T-helper 22 cell (primary cell): ENCODE results near the gene WDR64.
"Not testable (repeated sequence)": the region's sequence is repeated elsewhere in the genome, so short reads cannot be mapped to it uniquely, and the experiment has no call there.

Experiments used
- DNase-seq: peaks from one replicate; pipeline ENCODE4 v3.0.0-alpha.2; 2020; ENCODE audit warnings: low read depth

Gene WDR64

DNA sequence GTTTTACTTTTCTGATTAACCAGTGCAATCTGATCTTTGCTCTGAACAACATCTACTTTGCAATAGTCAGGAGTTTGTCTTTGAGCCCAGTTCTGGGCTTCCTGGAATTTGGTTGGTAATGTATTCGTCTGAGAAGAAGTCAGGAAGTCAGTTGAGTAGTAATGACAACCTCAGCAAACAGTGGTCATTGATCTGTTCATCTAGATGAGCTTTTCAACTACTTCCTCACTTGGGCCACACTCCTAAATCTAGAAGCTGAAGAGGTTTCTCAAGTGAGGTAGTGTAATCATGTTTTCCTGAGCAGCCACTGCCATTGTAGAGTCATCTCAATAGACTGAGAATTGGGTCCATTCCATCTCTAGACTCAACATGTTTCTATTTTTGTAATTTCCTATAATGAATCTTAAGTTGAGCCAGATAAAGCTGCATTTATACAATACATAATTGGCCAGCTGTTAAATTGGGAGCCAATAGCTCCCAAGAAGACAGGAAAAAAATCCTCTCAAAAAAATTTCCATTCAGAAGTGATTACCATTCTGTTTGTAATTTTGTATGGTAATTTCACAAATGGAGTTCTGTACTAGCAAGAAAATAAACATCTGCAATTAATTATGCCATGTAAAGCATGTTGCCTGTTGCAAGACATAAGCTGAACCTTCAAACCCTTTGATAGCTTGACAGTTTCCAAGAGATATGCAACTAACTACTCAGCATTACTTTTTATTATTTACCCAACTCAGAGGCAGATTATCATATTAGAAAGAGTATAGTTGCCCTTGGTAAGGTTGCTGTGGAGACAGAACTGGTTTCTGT is 49.6 kb downstream of the WDR64 start:
- DNase-seq: no peak

DNA sequence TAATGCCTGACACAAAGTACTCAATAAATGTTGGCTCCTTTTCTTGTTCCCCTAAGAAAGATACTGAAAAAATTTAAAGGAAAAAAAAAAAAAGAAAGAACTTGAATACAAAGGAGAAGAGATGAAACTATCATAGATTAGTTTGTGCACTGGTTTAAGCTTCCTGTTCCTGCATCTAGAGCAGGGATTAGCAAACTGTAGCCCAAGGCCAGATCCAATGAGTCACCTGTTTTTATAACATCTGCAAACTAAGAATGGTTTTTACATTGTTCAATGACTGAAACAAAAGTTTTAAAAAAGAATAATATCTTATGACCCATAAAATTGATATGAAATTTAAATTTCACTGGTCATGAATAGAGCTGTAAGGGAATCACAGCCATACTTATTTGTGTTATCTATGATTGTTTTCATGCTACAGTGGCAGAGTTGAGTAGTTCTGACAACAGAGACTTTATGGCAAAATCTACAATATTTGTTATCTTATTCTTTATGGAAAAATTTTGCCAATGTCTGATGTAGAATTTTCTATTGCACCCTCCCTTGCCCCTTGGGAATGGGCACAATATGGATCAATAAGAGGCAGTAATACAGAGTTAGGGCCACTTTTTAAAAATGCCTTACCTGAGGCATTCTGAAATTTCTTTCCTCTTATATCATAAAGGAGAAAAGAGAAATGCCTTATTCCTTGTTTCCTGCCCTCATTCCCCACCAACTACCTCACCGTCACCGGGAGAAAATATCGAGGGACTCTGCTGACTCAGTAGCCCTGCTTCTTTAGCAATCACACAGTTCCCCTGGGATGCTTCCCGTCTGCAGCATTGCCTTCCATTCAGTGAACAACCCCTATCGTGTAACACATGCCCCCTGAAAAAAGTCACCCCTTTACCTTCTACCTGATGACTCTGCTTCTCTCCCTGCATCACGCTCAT is 50.6 kb downstream of the WDR64 start:
- no peak for DNase-seq

DNA sequence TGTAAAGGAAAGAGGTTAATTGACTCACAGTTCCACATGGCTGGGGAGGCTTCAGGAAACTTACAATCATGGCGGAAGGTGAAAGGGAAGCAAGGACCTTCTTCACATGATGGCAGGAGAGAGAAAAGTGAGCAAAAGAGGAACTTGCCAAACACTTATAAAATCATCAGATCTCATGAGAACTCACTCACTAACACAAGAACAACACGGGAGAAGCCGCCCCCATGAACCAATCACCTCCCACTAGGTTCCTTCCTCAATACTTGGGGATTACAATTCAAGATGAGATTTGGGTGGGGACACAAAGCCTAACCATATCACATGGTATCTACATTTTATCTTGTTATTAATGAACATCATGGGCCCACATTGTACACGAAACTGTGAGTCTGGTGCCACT is 51.7 kb downstream of the WDR64 start:
- DNase-seq: not testable (repeated sequence)

- DNase-seq: no peak
These were observed 54.2 kb downstream of the WDR64 start for GRCh38 chr1:241706257-241706656.

- DNase-seq: peak; percentile 1
These were observed 54.9 kb downstream of the WDR64 start for GRCh38 chr1:241706967-241707366.

DNA sequence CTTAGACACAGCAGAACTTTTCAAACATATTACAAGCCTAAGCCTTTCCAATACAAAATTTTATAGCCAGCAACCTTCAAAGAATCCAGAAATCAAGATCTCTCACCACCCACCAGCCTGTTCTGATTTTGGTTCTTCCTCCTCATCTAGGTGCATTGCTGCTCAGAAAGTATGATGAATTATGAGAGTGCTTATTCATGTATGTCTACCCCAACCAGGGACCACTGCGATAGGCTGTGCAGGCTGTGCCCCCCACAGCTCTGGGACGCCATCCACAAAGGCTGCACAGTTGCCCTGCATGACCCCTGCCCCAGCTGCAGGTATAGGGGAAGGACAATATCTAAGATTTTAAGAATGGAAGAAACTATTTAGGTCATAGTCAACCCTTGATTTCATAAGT is 55.4 kb downstream of the WDR64 start:
- no peak for DNase-seq

- DNase-seq: no peak
These were observed 59.2 kb downstream of the WDR64 start for GRCh38 chr1:241711326-241711725.

DNA sequence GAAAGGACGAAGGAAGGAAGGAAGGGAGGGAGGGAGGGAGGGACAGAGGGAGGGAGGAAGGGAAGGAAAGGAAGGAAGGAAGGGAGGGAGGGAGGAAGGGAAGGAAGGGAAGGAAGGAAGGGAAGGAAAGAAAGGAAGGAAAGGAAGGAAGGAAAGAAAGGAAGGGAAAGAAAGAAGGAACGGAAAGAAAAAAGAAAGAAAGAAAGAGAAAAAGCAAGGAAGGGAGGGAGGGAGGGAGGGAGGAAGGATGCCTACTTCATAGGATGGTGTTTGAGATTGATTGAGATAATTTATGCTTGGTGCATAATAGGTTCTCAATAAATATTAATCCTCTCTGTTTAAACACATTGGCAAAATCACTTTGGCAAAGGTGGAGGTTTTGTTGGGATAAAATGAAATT is 61.2 kb downstream of the WDR64 start:
- DNase-seq: no peak

- no peak for DNase-seq
These were observed 62.5 kb downstream of the WDR64 start for GRCh38 chr1:241714321-241715218.

DNA sequence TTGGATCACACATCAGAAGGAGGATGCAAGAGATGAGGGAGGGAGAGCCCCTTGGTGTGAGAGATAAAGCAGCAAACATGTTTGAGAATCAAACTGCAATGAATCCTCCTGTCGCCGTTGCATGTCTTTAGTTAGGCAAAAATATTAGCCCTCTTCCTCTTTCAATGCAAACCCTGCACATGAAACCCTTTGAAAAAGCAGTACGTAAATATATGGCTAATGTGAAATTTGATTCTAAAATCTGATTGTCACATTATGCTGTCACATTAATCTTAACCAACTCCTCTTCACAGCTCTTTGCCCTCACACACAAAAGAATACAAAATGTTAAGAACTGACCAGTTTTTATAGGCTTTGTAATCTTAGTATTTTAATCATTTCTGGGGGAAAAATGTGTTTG is 63.4 kb downstream of the WDR64 start:
- DNase-seq: no peak

- no peak for DNase-seq
These were observed 63.9 kb downstream of the WDR64 start for GRCh38 chr1:241715956-241716355.

- no peak for DNase-seq
These were observed 65.0 kb downstream of the WDR64 start for GRCh38 chr1:241716915-241717656.

DNA sequence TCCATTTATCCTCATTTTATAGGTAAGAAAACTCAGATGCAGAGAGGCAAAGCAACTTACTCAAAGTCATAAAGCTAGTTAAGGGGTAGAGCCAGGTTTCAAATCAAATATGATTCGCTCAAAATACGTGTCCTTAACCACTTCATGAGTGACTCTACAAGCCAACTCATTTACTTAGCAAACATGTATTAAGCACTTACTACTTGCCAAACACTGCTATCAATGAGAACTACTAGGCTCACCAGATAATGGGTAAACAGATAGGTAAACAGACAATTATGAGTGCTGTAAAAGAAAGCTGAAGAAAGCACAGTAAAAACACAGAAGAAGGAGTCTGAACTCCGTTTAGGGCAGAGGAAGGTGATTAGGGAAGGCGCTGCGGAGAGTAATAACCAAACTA is 65.9 kb downstream of the WDR64 start:
- DNase-seq: no peak

DNA sequence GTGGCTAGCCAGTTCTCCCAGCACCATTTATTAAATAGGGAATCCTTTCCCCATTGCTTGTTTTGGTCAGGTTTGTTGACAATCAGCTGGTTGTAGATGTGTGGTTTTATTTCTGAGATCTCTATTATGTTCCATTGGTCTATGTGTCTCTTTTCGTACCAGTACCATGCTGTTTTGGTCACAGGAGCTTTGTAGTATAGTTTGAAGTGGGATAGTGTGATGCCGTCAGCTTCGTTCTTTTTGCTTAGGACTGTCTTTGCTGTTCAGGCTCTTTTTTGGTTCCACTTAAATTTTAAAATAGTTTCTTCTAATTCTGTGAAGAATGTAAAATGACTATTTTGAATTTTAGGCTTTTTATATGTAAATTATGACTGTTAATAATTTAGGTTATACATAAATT is 68.9 kb downstream of the WDR64 start:
- DNase-seq: no peak

GRCh38 chr1:241722947-241723346 is 70.9 kb downstream of the WDR64 start:
- DNase-seq: no peak

- no peak for DNase-seq
These were observed 72.8 kb downstream of the WDR64 start for GRCh38 chr1:241724741-241725356.

DNA sequence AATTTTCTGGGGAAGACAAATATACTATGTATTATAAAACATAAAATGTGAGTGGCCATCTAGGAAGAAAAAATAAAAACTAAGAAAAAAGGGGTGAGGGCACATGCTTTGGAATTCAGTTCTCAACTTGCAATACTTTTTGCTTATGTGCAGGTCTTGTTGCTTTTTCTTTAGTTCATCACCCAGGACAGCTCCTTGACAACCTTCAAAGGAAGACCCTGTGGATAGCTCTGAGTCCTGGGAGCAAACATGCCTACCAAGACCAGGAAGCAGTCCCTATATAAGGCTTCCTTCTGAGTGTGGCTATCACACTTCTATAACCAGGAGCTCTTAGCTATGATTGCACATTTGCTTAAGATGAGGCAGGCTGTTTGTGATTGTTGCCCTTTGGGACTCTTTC is 78.0 kb downstream of the WDR64 start:
- DNase-seq: no peak

DNA sequence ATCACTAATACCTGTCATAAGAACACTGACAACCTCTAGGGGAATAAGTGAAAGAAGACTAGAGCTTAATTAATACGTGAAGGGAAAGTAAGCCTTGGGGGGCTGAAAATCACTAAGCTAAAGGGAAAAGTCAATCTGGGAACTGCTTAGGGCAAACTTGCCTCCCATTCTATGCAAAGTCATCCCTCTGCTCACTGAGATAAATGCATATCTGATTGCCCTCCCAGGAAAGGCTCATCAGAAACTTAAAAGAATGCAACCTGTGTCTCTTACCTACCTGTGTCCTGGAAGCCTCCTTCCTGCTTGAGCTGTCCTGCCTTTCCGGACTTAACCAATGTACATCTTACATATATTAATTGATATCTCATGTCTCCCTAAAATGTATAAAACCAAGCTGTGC is 81.8 kb downstream of the WDR64 start:
- DNase-seq: no peak

- DNase-seq: no peak
These were observed 82.5 kb downstream of the WDR64 start for GRCh38 chr1:241734533-241734932.

DNA sequence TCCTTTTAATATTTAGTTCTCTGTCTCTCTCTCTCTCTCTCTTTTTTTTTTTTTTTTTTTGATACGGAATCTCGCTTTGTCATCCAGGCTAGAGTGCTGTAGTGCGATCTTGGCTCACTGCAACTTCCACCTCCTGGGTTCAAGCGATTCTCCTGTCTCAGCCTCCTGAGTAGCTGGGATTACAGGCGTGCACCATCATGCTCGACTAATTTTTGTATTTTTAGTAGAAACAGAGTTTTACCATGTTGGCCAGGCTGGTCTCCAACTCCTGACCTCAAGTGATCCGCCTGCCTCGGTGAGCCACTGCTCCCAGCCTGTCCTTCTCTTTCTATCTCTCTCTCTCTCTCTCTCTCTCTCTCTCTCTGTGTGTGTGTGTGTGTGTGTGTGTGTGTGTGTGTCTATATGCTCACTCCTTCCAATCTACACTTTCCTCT is 83.4 kb downstream of the WDR64 start:
- DNase-seq: not testable (repeated sequence)

GRCh38 chr1:241736387-241736786 is 84.3 kb downstream of the WDR64 start:
- DNase-seq: no peak
